ENCODE results near the gene SLC26A11. TPM values are rescaled to one million over a fixed set of nuclear protein-coding genes. Genes with fewer than 3 reads are reported as not detected.
A peak's percentile ranks its signal among the peaks of the same experiment; 100 is the strongest.

SLC26A11 gene
- total RNA-seq, 3 donors from 2014 or later = 13.8 to 18.1 (median 14.0) TPM

- no peaks in the 10 kb centered on the region for H3K36me3 ChIP-seq (ENCODE audit: low read depth)
Measured at GRCh38 chr17:80189611-80190010, 30.6 kb upstream of the SLC26A11 start.

DNA sequence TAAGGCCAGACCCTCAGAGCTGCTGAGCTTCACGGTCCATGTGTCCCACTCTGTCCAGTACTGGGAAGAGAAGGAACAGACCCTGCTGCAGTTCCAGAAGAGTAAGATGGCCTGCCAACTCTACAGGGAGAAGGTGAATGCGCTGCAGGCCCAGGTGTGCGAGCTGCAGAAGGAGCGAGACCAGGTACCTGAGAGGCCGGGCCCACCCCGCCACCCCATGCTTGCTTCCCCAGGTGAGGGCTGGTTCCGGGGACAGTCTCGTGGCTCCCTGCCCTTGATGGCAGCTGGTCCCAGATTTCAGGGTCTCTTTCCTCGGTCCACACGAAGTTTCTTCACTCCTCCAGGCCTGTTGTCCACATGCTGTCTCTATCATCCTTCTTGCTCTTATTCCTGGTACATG, 29.5 kb upstream of the SLC26A11 start:
- ATAC-seq (no peak), DNase-seq (no peak)
- Histone ChIP-seq H3K4me1 (ENCODE audit: low read depth) (peaks cover 5% of the 10 kb centered on the region), H3K4me3 (no peak overlapping the region), H3K36me3 (ENCODE audit: low read depth) (no peaks in the 10 kb centered on the region), H3K9me3 (no peaks in the 10 kb centered on the region)
- intact Hi-C loops (cut with DNase I, micrococcal nuclease) = no loop called here
- TF ChIP-seq, protein P1, sequence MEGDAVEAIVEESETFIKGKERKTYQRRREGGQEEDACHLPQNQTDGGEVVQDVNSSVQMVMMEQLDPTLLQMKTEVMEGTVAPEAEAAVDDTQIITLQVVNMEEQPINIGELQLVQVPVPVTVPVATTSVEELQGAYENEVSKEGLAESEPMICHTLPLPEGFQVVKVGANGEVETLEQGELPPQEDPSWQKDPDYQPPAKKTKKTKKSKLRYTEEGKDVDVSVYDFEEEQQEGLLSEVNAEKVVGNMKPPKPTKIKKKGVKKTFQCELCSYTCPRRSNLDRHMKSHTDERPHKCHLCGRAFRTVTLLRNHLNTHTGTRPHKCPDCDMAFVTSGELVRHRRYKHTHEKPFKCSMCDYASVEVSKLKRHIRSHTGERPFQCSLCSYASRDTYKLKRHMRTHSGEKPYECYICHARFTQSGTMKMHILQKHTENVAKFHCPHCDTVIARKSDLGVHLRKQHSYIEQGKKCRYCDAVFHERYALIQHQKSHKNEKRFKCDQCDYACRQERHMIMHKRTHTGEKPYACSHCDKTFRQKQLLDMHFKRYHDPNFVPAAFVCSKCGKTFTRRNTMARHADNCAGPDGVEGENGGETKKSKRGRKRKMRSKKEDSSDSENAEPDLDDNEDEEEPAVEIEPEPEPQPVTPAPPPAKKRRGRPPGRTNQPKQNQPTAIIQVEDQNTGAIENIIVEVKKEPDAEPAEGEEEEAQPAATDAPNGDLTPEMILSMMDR (IDR thresholded peaks at IDR 0.05) = no peak

More at GRCh38 chr17:80189611-80190010, 30.6 kb upstream of the SLC26A11 start:
- ATAC-seq (no peak), DNase-seq (no peak)
- H3K4me1 ChIP-seq (ENCODE audit: low read depth) = peaks cover 5% of the 10 kb centered on the region
- H3K9me3 ChIP-seq = no peaks in the 10 kb centered on the region
- intact Hi-C loops (cut with DNase I, micrococcal nuclease) = no loop called here
- TF ChIP-seq, protein P1 (IDR thresholded peaks at IDR 0.05) = no peak
- H3K4me3 ChIP-seq = no peak overlapping the region

GRCh38 chr17:80191192-80191591, 29.0 kb upstream of the SLC26A11 start:
- peaks cover 5% of the 10 kb centered on the region for H3K4me1 ChIP-seq (ENCODE audit: low read depth)
- TF ChIP-seq, protein P1 (IDR thresholded peaks at IDR 0.05) = no peak
- DNase-seq (no peak), ATAC-seq (no peak)
- H3K4me3 ChIP-seq = no peak overlapping the region
- intact Hi-C loops (cut with DNase I, micrococcal nuclease) = no loop called here
- H3K36me3 ChIP-seq (ENCODE audit: low read depth) = no peaks in the 10 kb centered on the region
- H3K9me3 ChIP-seq = no peaks in the 10 kb centered on the region

- intact Hi-C loops (cut with DNase I, micrococcal nuclease) = no loop called here
- Histone ChIP-seq H3K4me3 (no peak overlapping the region), H3K9me3 (no peaks in the 10 kb centered on the region), H3K4me1 (ENCODE audit: low read depth) (peaks cover 5% of the 10 kb centered on the region), H3K36me3 (ENCODE audit: low read depth) (no peaks in the 10 kb centered on the region)
- TF ChIP-seq, protein P1 (IDR thresholded peaks at IDR 0.05) = no peak
- peak; percentile 28 for ATAC-seq
- no peak for DNase-seq
Measured at GRCh38 chr17:80191865-80192661, 28.2 kb upstream of the SLC26A11 start.

DNA sequence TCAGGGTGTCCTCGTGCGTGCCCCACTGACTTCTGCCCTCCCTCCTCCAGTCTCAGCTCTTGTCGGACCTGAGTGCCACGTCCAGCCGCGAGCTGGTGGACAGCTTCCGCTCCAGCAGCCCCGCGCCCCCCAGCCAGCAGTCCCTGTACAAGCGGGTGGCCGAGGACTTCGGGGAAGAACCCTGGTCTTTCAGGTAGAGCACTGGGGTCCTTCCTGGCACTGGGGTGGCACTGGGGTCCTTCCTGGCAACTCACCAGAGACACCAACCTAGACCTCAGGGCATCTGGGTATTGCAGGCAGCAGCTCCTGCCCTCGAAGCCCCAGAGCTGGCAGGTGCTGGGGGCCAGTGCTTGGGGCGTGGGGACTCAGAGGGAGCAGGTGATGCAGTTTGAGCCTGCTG, 25.1 kb upstream of the SLC26A11 start:
- H3K4me3 ChIP-seq = no peak overlapping the region
- DNase-seq (no peak), ATAC-seq (no peak)
- H3K9me3 ChIP-seq = no peaks in the 10 kb centered on the region
- no peaks in the 10 kb centered on the region for H3K4me1 ChIP-seq (ENCODE audit: low read depth)
- H3K36me3 ChIP-seq (ENCODE audit: low read depth) = no peaks in the 10 kb centered on the region
- intact Hi-C loops (cut with DNase I, micrococcal nuclease) = no loop called here
- TF ChIP-seq, protein P1 (IDR thresholded peaks at IDR 0.05) = no peak

All from mucosa of descending colon (tissue), 3 donors.